ENCODE measurements around the gene TNRC6A.
"Not testable (repeated sequence)": the region's sequence is repeated elsewhere in the genome, so short reads cannot be mapped to it uniquely, and the experiment has no call there.

Gene TNRC6A

GRCh38 chr16:24820522-24820921 is 91.1 kb downstream of the TNRC6A start:
- DNase-seq = peak; percentile 31

- no peak for DNase-seq
Measured at GRCh38 chr16:24821129-24821528, 91.7 kb downstream of the TNRC6A start.

- no peak for DNase-seq
Measured at GRCh38 chr16:24822542-24822941, 93.1 kb downstream of the TNRC6A start.

GRCh38 chr16:24822974-24823373 is 93.5 kb downstream of the TNRC6A start:
- DNase-seq = no peak

GRCh38 chr16:24825696-24826095 is 96.2 kb downstream of the TNRC6A start:
- DNase-seq = no peak

- no peak for DNase-seq
Measured at GRCh38 chr16:24826096-24826690, 96.7 kb downstream of the TNRC6A start.

- DNase-seq = no peak
Measured at GRCh38 chr16:24826817-24827566, 97.5 kb downstream of the TNRC6A start.

GRCh38 chr16:24829153-24829552 is 99.7 kb downstream of the TNRC6A start:
- DNase-seq = no peak

GRCh38 chr16:24833352-24833751 is 103.9 kb downstream of the TNRC6A start:
- no peak for DNase-seq

- peak; percentile 58 for DNase-seq
Measured at GRCh38 chr16:24834459-24835335, 105.2 kb downstream of the TNRC6A start.

GRCh38 chr16:24836836-24837235 is 107.4 kb downstream of the TNRC6A start:
- DNase-seq = no peak

GRCh38 chr16:24837969-24838368 is 108.5 kb downstream of the TNRC6A start:
- no peak for DNase-seq

- peak; percentile 59 for DNase-seq
Measured at GRCh38 chr16:24838554-24839266, 109.3 kb downstream of the TNRC6A start.

GRCh38 chr16:24839347-24839972 is 110.0 kb downstream of the TNRC6A start:
- no peak for DNase-seq

GRCh38 chr16:24841291-24841690 is 111.8 kb downstream of the TNRC6A start:
- DNase-seq = no peak

- no peak for DNase-seq
Measured at GRCh38 chr16:24844101-24845030, 114.9 kb downstream of the TNRC6A start.

- not testable (repeated sequence) for DNase-seq
Measured at GRCh38 chr16:24845031-24845365, 115.5 kb downstream of the TNRC6A start.

GRCh38 chr16:24845726-24846547 is 116.5 kb downstream of the TNRC6A start, which contains the start of gene SLC5A11:
TSS of gene SLC5A11 (plus strand) at chr16:24845963. CDS start at chr16:24858644, 12,681 bp downstream.
- DNase-seq = no peak

- no peak for DNase-seq
Measured at GRCh38 chr16:24846548-24847357, 117.3 kb downstream of the TNRC6A start.

GRCh38 chr16:24847358-24847664 is 117.9 kb downstream of the TNRC6A start:
- no peak for DNase-seq
